Chondrocyte (in vitro differentiated cells): Measurements from ENCODE around the gene CRYBB3. TPM values are rescaled to one million over a fixed set of nuclear protein-coding genes. Genes with fewer than 3 reads are reported as not detected.

Experiments
- DNase-seq: peaks from one replicate; pipeline ENCODE4 v3.0.0; 2021; ENCODE audit warnings: mixed read lengths, low spot score
- H3K27ac Mint-ChIP-seq: one replicate; pipeline ENCODE4 v1.8.0; 2021; ENCODE audit warnings: mild to moderate bottlenecking, moderate library complexity, mixed read lengths; ENCODE audit not compliant: unreplicated experiment
- H3K27me3 Mint-ChIP-seq: 2 replicates; pipeline ENCODE4 v1.8.0; 2021; ENCODE audit warnings: low read depth, mixed read lengths
- H3K36me3 Mint-ChIP-seq: 2 replicates; pipeline ENCODE4 v1.8.0; 2021; ENCODE audit warnings: low read depth, mixed read lengths
- H3K4me1 Mint-ChIP-seq: 2 replicates; pipeline ENCODE4 v1.8.0; 2021; ENCODE audit warnings: low read depth, mild to moderate bottlenecking, mixed read lengths
- H3K4me3 Mint-ChIP-seq: one replicate; pipeline ENCODE4 v1.8.0; 2021; ENCODE audit warnings: mild to moderate bottlenecking, moderate library complexity, mixed read lengths; ENCODE audit not compliant: unreplicated experiment
- H3K9me3 Mint-ChIP-seq: 2 replicates; pipeline ENCODE4 v1.8.0; 2021; ENCODE audit warnings: low read depth, mixed read lengths
- total RNA-seq: library from RNA; stranded (reverse); gene quantifications from 3 replicates; pipeline ENCODE4 v1.2.1, GENCODE V29; 2021
- TF ChIP-seq, protein P1 (sequence below): fragments of 200-600 bp; sonication (generic); IDR thresholded peaks from 2 replicates; pipeline ENCODE4 v1.5.0; 2021; ENCODE audit warnings: antibody characterized with exemption, mild to moderate bottlenecking, moderate library complexity

Gene CRYBB3
- total RNA-seq, 1 donor from 2014 or later, result not detected

DNA sequence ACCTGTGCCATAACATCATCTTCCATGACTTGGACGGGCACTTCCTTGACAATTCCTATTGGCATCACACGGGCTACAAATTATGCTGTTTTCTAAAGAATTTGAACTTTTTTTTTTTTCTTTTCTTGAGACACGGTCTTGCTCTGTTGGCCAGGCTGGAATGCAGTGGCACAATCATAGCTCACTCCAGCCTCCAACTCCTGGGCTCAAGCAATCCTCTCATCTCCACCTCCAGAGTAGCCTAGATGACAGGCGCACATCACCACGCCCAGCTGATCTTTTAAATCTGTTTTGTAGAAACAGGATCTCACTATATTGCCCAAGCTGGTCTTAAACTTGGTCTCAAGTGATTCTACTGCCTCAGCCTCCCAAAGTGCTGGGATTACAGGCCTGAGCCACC is 3.3 kb upstream of the CRYBB3 start:
- Mint-ChIP-seq H3K36me3 (peaks cover 33% of the 10 kb centered on the region), H3K27ac (no peak overlapping the region), H3K4me3 (no peak overlapping the region), H3K9me3 (no peaks in the 10 kb centered on the region), H3K4me1 (no peaks in the 10 kb centered on the region), H3K27me3 (no peaks in the 10 kb centered on the region)
- TF ChIP-seq, protein P1, sequence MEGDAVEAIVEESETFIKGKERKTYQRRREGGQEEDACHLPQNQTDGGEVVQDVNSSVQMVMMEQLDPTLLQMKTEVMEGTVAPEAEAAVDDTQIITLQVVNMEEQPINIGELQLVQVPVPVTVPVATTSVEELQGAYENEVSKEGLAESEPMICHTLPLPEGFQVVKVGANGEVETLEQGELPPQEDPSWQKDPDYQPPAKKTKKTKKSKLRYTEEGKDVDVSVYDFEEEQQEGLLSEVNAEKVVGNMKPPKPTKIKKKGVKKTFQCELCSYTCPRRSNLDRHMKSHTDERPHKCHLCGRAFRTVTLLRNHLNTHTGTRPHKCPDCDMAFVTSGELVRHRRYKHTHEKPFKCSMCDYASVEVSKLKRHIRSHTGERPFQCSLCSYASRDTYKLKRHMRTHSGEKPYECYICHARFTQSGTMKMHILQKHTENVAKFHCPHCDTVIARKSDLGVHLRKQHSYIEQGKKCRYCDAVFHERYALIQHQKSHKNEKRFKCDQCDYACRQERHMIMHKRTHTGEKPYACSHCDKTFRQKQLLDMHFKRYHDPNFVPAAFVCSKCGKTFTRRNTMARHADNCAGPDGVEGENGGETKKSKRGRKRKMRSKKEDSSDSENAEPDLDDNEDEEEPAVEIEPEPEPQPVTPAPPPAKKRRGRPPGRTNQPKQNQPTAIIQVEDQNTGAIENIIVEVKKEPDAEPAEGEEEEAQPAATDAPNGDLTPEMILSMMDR, result no peak
- no peak for DNase-seq

DNA sequence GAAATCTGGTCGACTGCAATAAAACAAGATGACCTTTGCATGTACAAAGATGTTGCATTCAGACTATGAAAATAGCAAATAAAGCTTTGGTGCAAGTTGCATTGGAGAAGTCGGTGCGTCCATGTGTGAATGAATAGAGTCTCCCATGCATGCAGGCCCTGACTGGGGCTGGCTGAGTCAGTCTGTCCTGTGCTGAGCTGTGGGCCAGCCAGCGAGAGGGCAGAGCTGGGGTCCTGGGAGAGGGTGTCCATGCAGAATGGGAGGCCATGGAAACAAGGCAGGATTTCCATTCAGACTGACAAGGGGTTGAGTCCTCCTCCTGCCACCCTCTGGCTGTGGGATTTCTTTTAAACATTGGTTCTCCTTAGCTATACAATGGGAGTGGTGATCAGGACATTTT is 2.3 kb upstream of the CRYBB3 start:
- Mint-ChIP-seq H3K27me3 (no peaks in the 10 kb centered on the region), H3K4me3 (no peak overlapping the region), H3K36me3 (peaks cover 30% of the 10 kb centered on the region), H3K9me3 (no peaks in the 10 kb centered on the region), H3K4me1 (no peaks in the 10 kb centered on the region), H3K27ac (no peak overlapping the region)
- DNase-seq, result no peak
- TF ChIP-seq, protein P1, result no peak

DNA sequence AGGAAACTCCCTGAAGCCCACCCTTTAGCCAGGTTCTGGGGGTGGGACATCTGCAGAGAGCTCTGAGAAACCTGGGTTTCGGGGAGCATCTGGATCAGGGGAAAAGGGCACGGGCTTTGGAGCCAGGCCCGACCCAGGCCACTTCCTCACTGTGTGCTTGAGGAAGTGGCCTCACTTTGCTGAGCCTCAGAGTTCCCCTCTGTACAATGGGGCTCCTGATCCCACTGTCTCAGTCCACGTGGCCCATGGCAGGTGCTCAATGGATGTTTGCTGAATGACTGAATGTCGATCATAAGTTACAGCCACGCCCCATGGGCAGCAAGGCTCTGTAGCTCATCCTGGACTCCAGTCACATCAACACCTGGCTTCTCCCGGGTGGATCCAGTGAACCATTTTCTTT is 1.3 kb downstream of the CRYBB3 start:
- DNase-seq, result peak; percentile 58
- TF ChIP-seq, protein P1, result no peak
- H3K27me3 Mint-ChIP-seq, result no peaks in the 10 kb centered on the region
- no peaks in the 10 kb centered on the region for H3K4me1 Mint-ChIP-seq
- H3K27ac Mint-ChIP-seq, result no peak overlapping the region
- H3K9me3 Mint-ChIP-seq, result no peaks in the 10 kb centered on the region
- H3K4me3 Mint-ChIP-seq, result no peak overlapping the region
- peaks cover 16% of the 10 kb centered on the region for H3K36me3 Mint-ChIP-seq

DNA sequence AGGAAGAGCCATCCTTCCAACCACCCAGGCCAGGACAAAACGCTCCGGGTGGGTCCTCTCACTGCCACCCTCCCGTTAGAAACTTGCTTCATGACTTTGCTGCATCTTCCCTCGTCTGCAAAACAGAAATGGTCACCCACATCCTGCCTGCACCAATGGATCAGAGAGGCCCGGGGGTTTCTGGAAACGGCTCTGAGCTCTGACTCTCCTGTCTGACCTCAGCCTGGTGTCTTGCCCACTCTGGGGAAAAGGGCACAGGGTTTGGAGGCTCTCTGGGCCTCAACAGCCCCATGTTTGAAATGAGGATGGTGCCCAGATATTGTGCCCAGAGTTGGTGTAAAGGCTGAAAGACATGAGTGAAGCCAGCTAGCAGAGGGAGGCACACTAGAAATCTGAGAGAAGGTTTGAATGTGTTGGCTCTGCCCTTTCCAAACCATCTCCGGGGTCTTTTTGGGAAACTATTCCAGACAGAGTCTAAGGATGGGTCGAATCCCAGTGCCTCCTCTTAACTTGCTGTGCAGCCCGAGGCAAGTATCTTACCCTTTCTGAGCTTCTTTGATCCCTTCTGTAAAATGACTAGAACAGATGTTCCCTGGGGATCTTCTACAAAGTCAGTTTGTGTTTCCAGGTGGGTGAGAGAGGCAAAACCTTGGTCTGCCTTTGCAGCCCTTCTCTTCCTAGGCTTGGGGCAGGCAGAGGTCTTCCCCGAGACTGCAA is 2.1 kb downstream of the CRYBB3 start:
- TF ChIP-seq, protein P1, result no peak
- no peak overlapping the region for H3K27ac Mint-ChIP-seq
- H3K4me1 Mint-ChIP-seq, result no peaks in the 10 kb centered on the region
- peak; percentile 28 for DNase-seq
- no peak overlapping the region for H3K4me3 Mint-ChIP-seq
- no peaks in the 10 kb centered on the region for H3K9me3 Mint-ChIP-seq
- H3K27me3 Mint-ChIP-seq, result no peaks in the 10 kb centered on the region
- peaks cover 15% of the 10 kb centered on the region for H3K36me3 Mint-ChIP-seq

DNA sequence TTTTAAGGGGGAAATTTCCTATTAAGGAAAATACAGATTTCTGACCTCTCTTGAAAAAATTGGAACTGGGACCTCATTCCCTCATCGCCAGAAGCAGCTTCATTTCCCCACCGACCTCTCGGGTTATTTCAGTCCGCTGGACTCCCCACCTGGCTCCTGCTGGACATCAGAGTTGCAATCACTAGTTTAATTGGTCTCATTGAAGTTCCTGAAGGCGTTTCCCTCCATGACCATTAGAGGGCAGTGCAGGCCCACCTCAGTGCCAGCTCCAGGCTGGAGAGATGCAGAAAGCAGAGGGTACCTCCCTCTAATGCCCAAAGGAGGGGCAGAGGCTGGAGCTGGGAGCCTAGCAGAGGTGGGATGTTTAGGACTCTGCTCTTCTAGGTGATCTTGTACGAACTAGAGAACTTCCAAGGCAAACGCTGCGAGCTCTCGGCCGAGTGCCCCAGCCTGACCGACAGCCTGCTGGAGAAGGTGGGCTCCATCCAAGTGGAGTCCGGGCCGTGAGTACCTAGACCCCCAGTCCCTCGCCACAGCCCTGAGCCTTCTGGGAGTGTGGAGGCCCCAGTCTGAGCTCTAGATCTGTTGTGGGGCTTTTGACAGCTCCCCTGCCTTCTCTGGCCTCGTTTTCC is 2.7 kb downstream of the CRYBB3 start:
- H3K4me3 Mint-ChIP-seq, result no peak overlapping the region
- H3K4me1 Mint-ChIP-seq, result no peaks in the 10 kb centered on the region
- TF ChIP-seq, protein P1, result peak; percentile 92
- peaks cover 13% of the 10 kb centered on the region for H3K36me3 Mint-ChIP-seq
- no peak overlapping the region for H3K27ac Mint-ChIP-seq
- peak; percentile 73 for DNase-seq
- H3K27me3 Mint-ChIP-seq, result no peaks in the 10 kb centered on the region
- no peaks in the 10 kb centered on the region for H3K9me3 Mint-ChIP-seq
